A673 (cell line): Measurements from ENCODE around the gene MMP21.

Source experiments
- CTCF ChIP-seq: fragments of 300-800, 200-600 bp; sonication (generic); conservative IDR thresholded peaks from 2 replicates; pipeline ENCODE4 v1.5.1; 2017; ENCODE audit warnings: low read depth, mild to moderate bottlenecking, antibody characterized with exemption, low read length, moderate library complexity, mixed read lengths
- EZH2 ChIP-seq: fragments of 200-600 bp; sonication (generic); IDR thresholded peaks from 2 replicates; pipeline ENCODE4 v1.6.1; 2017; ENCODE audit warnings: borderline replicate concordance, low read depth, mild to moderate bottlenecking, mixed read lengths, antibody characterized with exemption, low read length; ENCODE audit not compliant: poor library complexity, severe bottlenecking

- no peak for TF ChIP-seq CTCF
- no peak for TF ChIP-seq EZH2
These were observed 17.0 kb upstream of the MMP21 start for GRCh38 chr10:125792342-125793300.
